Esophagus muscularis mucosa (tissue), 4 donors: ENCODE data around the gene SUSD6. TPM values are rescaled to one million over a fixed set of nuclear protein-coding genes. Genes with fewer than 3 reads are reported as not detected.

Experiments used
- DNase-seq: peaks from one replicate; pipeline ENCODE4 v3.0.0-alpha.2; 2017; ENCODE audit errors: extremely low spot score
- H3K27ac ChIP-seq, 4 donors: fragments of 200-600 bp; sonication (generic); replicated peaks in 1 of 4; 1 replicate in 3 of 4; 2 replicates in 1 of 4; pipeline ENCODE4 v1.5.1; 2016 to 2019; ENCODE audit warnings: mild to moderate bottlenecking in 1 of 4
- H3K27me3 ChIP-seq, 4 donors: fragments of 200-600 bp; sonication (generic); one replicate each; pipeline versions ENCODE4 v1.5.1 to v1.6.0; 2016 to 2019
- H3K36me3 ChIP-seq, 4 donors: fragments of 200-600 bp; sonication (generic); one replicate each; pipeline ENCODE4 v1.5.1; 2016 to 2019
- H3K4me1 ChIP-seq, 4 donors: fragments of 200-600 bp; sonication (generic); one replicate each; pipeline ENCODE4 v1.5.1; 2016 to 2019
- H3K4me3 ChIP-seq, 4 donors: fragments of 200-600 bp; sonication (generic); 1 replicate in 2 of 4; 2 replicates in 2 of 4; pipeline ENCODE4 v1.5.1; 2016 to 2019; ENCODE audit warnings: mild to moderate bottlenecking in 4 of 4, moderate library complexity in 1 of 4
- H3K9me3 ChIP-seq, 4 donors: fragments of 200-600 bp; sonication (generic); 1 replicate in 3 of 4; 2 replicates in 1 of 4; pipeline ENCODE4 v1.5.1; 2016 to 2019
- CTCF ChIP-seq, 3 experiments: fragments of 200-600 bp in 2 of 3; fragments of 450-650 bp in 1 of 3; sonication (generic) in 2 of 3; IDR thresholded peaks; one replicate each; pipeline ENCODE4 v1.5.1; 2017 to 2019; ENCODE audit warnings: antibody characterized with exemption in 3 of 3, mild to moderate bottlenecking in 2 of 3, moderate library complexity in 1 of 3
- EP300 ChIP-seq: sonication (generic); formaldehyde crosslinking; IDR thresholded peaks from one replicate; pipeline ENCODE4 v1.6.1; 2017; ENCODE audit warnings: antibody characterized with exemption
- POLR2A ChIP-seq: fragments of 450-650 bp; IDR thresholded peaks from one replicate; pipeline ENCODE4 v1.6.1; 2017; ENCODE audit warnings: antibody characterized with exemption, moderate library complexity, mild to moderate bottlenecking, low read depth
- POLR2AphosphoS5 ChIP-seq, 2 donors: sonication (generic); formaldehyde crosslinking; IDR thresholded peaks; one replicate each; pipeline ENCODE4 v1.6.1; 2017; ENCODE audit warnings: antibody characterized with exemption in 2 of 2
- WGBS: methylation state at CpG from one replicate; pipeline ENCODE4 v1.1.5; 2018; 5-methylcytosine and 5-hydroxymethylcytosine counted together
- intact Hi-C: fragments of 100-400 bp; cut with DNase I; formaldehyde crosslinking; loops from one replicate; pipeline ENCODE4 v1.15.1; 2023
- total RNA-seq, 4 donors: library from RNA; depleted of rRNA; stranded (reverse); fragments of >200 nt; gene quantifications; one replicate each; pipeline versions ENCODE4 v1.1.0 to v1.2.1, GENCODE V29; 2016

Gene SUSD6
- total RNA-seq, 4 donors from 2014 or later: 21.2 to 89.5 (median 43.5) TPM

- no peak overlapping the region for H3K27ac ChIP-seq
- H3K9me3 ChIP-seq: peaks cover 0 to 4% (median 0%) of the 10 kb centered on the region in 4 donors
- no peaks in the 10 kb centered on the region for H3K4me1 ChIP-seq
- no peak overlapping the region for H3K4me3 ChIP-seq
- intact Hi-C loops: no loop called here
- no peak for DNase-seq
- peaks cover 0 to 6% (median 0%) of the 10 kb centered on the region in 4 donors for H3K27me3 ChIP-seq
- WGBS: 95% methylated on average over 1 of the region's 1 CpG
- no peak for TF ChIP-seq POLR2A
- no peak for TF ChIP-seq EP300
- TF ChIP-seq POLR2AphosphoS5 (IDR thresholded peaks at IDR 0.05): no peak
- no peak for TF ChIP-seq CTCF (IDR thresholded peaks at IDR 0.05)
- H3K36me3 ChIP-seq: no peaks in the 10 kb centered on the region
These were observed 129.7 kb downstream of the SUSD6 start for GRCh38 chr14:69741055-69741454.

- intact Hi-C loops: no loop called here
- DNase-seq: no peak
- no peaks in the 10 kb centered on the region for H3K27me3 ChIP-seq
- H3K4me1 ChIP-seq: no peaks in the 10 kb centered on the region
- no peak overlapping the region for H3K27ac ChIP-seq
- no peaks in the 10 kb centered on the region for H3K36me3 ChIP-seq
- no peaks in the 10 kb centered on the region for H3K9me3 ChIP-seq
- no peak overlapping the region for H3K4me3 ChIP-seq
- TF ChIP-seq POLR2A (no peak), EP300 (no peak), POLR2AphosphoS5 (IDR thresholded peaks at IDR 0.05) (no peak), CTCF (IDR thresholded peaks at IDR 0.05) (no peak)
- WGBS: 89% methylated on average over 1 of the region's 1 CpG
These were observed 138.6 kb downstream of the SUSD6 start for GRCh38 chr14:69749956-69750355.

- WGBS: 89% methylated on average over 2 of the region's 2 CpGs
- H3K9me3 ChIP-seq: no peaks in the 10 kb centered on the region
- TF ChIP-seq POLR2AphosphoS5 (IDR thresholded peaks at IDR 0.05) (no peak), POLR2A (no peak)
- no peak for DNase-seq
- no peaks in the 10 kb centered on the region for H3K36me3 ChIP-seq
- no peak overlapping the region for H3K27ac ChIP-seq
- H3K27me3 ChIP-seq: no peaks in the 10 kb centered on the region
- intact Hi-C loops: no loop called here
- H3K4me1 ChIP-seq: no peaks in the 10 kb centered on the region
- H3K4me3 ChIP-seq: no peak overlapping the region
These were observed 139.1 kb downstream of the SUSD6 start for GRCh38 chr14:69750495-69750894.

- Histone ChIP-seq H3K27me3 (no peaks in the 10 kb centered on the region), H3K4me3 (no peak overlapping the region), H3K27ac (no peak overlapping the region), H3K4me1 (no peaks in the 10 kb centered on the region), H3K36me3 (no peaks in the 10 kb centered on the region), H3K9me3 (no peaks in the 10 kb centered on the region)
- DNase-seq: no peak
- WGBS: 68% methylated on average over 1 of the region's 1 CpG
- TF ChIP-seq EP300 (no peak), POLR2AphosphoS5 (IDR thresholded peaks at IDR 0.05) (no peak), POLR2A (no peak), CTCF (IDR thresholded peaks at IDR 0.05) (no peak)
- intact Hi-C loops: no loop called here
These were observed 141.4 kb downstream of the SUSD6 start for GRCh38 chr14:69752773-69753172.

- H3K27me3 ChIP-seq: no peaks in the 10 kb centered on the region
- H3K4me3 ChIP-seq: no peak overlapping the region
- WGBS: 70% methylated on average over 1 of the region's 1 CpG
- no peaks in the 10 kb centered on the region for H3K36me3 ChIP-seq
- no peaks in the 10 kb centered on the region for H3K4me1 ChIP-seq
- TF ChIP-seq EP300: no peak
- no peak for TF ChIP-seq POLR2AphosphoS5 (IDR thresholded peaks at IDR 0.05)
- TF ChIP-seq CTCF (IDR thresholded peaks at IDR 0.05): no peak
- no peak for TF ChIP-seq POLR2A
- no peak overlapping the region for H3K27ac ChIP-seq
- H3K9me3 ChIP-seq: no peaks in the 10 kb centered on the region
- intact Hi-C loops: no loop called here
- no peak for DNase-seq
These were observed 142.5 kb downstream of the SUSD6 start for GRCh38 chr14:69753860-69754259.
